K562 (cell line): ENCODE measurements around the gene TUBGCP5. TPM values are rescaled to one million over a fixed set of nuclear protein-coding genes. Genes with fewer than 3 reads are reported as not detected.

Experiments used
- COPS2 ChIP-seq: fragments of 450-650 bp; conservative IDR thresholded peaks from 2 replicates; pipeline ENCODE4 v1.6.1; 2016; ENCODE audit warnings: mild to moderate bottlenecking, moderate library complexity
- polyA plus RNA-seq, 8 experiments: library from polyadenylated mRNA; depleted of rRNA in 4 of 8; stranded (reverse) in 5 of 8; unstranded in 3 of 8; fragments of >200 nt; fragmentation: Nextera tagmentation in 2 of 8; fragmentation: Illumina TruSeq in 1 of 8; extraction: Ambion mirVana in 2 of 8; extraction: Trizol in 1 of 8; gene quantifications; 2 replicates each; pipeline versions ENCODE4 v1.2.1 to v1.2.3, GENCODE V29; 2011 to 2014; ENCODE audit warnings: inconsistent platforms in 1 of 8, missing spikeins in 1 of 8
- total RNA-seq, 7 experiments: library from RNA; depleted of rRNA in 6 of 7; stranded (reverse); fragments of >200 nt in 6 of 7; fragmentation: Illumina TruSeq in 2 of 7; extraction: Trizol in 2 of 7; gene quantifications; 2 replicates each; pipeline versions ENCODE4 v1.2.1 to v1.2.3, GENCODE V29; 2011 to 2021; ENCODE audit warnings: low replicate concordance in 1 of 7
- TF ChIP-seq, protein P1 (sequence below): fragments of 450-650 bp; IDR thresholded peaks from 2 replicates; pipeline ENCODE4 v1.6.1; 2016; ENCODE audit warnings: mild to moderate bottlenecking, moderate library complexity
- TF ChIP-seq, protein P2 (sequence below): IDR thresholded peaks from 2 replicates; pipeline ENCODE4 v1.6.1; 2016; ENCODE audit warnings: missing genetic modification characterization, missing compliant biosample characterization
- TF ChIP-seq, protein P3 (sequence below), 2 experiments: fragments of 250-450 bp in 1 of 2; fragments of 450-650 bp in 1 of 2; sonication (Bioruptor Pico) in 1 of 2; IDR thresholded peaks; 2 replicates each; pipeline versions ENCODE4 v1.6.1 to v1.8.0; 2016 to 2021; ENCODE audit warnings: mild to moderate bottlenecking in 2 of 2, moderate library complexity in 2 of 2, missing compliant biosample characterization in 1 of 2, missing genetic modification characterization in 1 of 2

Gene TUBGCP5
- total and polyA plus RNA-seq, 9 of the 15 experiments (the other 6 are each of a cell fraction or from before 2014, with no cell fraction given): 5.8 to 33.9 (median 23.2) TPM

DNA sequence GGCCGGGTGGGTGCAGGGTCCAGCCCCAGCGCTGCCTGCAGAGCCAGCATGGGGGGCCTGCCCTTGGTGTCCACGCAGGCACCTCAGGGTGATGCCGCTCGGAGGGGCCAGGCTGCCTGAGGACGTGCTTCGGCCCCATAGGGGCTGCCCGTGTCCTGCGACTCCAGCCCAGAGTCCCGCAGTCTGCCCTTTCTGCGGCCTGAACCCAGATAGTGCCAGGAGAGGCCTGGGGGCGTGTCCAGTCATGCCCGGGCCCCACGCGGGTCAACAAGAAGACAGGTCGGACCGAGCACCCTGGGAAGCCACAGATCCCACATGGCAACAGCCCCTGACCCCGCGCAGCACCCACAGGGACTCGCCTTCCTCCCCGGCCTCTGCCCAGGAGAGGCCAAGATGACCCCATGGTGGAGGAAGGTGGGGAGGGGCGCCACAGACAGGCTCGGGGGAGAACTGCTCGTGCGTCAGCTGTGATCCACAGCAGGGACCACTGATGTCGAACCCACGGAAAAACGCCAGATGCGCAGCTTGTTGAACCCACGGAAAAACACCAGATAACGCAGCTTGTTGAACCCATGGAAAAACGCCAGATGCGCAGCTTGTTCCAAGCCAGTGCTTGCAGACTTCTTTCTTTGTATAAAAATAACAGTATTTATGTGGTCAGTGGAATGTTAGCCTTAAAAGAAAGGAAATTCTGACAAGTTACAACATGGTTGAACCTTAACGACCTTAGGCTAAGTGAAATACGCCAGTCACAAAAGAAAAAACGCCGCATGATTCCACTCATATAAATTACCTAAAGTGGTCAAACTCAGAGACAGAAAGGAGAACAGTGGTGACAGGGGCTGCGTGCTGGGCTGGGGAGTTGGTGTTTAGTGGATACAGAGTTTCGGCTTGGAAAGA, 87.7 kb downstream of the TUBGCP5 start (continued):
- TF ChIP-seq, protein P1, sequence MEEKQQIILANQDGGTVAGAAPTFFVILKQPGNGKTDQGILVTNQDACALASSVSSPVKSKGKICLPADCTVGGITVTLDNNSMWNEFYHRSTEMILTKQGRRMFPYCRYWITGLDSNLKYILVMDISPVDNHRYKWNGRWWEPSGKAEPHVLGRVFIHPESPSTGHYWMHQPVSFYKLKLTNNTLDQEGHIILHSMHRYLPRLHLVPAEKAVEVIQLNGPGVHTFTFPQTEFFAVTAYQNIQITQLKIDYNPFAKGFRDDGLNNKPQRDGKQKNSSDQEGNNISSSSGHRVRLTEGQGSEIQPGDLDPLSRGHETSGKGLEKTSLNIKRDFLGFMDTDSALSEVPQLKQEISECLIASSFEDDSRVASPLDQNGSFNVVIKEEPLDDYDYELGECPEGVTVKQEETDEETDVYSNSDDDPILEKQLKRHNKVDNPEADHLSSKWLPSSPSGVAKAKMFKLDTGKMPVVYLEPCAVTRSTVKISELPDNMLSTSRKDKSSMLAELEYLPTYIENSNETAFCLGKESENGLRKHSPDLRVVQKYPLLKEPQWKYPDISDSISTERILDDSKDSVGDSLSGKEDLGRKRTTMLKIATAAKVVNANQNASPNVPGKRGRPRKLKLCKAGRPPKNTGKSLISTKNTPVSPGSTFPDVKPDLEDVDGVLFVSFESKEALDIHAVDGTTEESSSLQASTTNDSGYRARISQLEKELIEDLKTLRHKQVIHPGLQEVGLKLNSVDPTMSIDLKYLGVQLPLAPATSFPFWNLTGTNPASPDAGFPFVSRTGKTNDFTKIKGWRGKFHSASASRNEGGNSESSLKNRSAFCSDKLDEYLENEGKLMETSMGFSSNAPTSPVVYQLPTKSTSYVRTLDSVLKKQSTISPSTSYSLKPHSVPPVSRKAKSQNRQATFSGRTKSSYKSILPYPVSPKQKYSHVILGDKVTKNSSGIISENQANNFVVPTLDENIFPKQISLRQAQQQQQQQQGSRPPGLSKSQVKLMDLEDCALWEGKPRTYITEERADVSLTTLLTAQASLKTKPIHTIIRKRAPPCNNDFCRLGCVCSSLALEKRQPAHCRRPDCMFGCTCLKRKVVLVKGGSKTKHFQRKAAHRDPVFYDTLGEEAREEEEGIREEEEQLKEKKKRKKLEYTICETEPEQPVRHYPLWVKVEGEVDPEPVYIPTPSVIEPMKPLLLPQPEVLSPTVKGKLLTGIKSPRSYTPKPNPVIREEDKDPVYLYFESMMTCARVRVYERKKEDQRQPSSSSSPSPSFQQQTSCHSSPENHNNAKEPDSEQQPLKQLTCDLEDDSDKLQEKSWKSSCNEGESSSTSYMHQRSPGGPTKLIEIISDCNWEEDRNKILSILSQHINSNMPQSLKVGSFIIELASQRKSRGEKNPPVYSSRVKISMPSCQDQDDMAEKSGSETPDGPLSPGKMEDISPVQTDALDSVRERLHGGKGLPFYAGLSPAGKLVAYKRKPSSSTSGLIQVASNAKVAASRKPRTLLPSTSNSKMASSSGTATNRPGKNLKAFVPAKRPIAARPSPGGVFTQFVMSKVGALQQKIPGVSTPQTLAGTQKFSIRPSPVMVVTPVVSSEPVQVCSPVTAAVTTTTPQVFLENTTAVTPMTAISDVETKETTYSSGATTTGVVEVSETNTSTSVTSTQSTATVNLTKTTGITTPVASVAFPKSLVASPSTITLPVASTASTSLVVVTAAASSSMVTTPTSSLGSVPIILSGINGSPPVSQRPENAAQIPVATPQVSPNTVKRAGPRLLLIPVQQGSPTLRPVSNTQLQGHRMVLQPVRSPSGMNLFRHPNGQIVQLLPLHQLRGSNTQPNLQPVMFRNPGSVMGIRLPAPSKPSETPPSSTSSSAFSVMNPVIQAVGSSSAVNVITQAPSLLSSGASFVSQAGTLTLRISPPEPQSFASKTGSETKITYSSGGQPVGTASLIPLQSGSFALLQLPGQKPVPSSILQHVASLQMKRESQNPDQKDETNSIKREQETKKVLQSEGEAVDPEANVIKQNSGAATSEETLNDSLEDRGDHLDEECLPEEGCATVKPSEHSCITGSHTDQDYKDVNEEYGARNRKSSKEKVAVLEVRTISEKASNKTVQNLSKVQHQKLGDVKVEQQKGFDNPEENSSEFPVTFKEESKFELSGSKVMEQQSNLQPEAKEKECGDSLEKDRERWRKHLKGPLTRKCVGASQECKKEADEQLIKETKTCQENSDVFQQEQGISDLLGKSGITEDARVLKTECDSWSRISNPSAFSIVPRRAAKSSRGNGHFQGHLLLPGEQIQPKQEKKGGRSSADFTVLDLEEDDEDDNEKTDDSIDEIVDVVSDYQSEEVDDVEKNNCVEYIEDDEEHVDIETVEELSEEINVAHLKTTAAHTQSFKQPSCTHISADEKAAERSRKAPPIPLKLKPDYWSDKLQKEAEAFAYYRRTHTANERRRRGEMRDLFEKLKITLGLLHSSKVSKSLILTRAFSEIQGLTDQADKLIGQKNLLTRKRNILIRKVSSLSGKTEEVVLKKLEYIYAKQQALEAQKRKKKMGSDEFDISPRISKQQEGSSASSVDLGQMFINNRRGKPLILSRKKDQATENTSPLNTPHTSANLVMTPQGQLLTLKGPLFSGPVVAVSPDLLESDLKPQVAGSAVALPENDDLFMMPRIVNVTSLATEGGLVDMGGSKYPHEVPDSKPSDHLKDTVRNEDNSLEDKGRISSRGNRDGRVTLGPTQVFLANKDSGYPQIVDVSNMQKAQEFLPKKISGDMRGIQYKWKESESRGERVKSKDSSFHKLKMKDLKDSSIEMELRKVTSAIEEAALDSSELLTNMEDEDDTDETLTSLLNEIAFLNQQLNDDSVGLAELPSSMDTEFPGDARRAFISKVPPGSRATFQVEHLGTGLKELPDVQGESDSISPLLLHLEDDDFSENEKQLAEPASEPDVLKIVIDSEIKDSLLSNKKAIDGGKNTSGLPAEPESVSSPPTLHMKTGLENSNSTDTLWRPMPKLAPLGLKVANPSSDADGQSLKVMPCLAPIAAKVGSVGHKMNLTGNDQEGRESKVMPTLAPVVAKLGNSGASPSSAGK: no peak
- no peak for TF ChIP-seq COPS2
- TF ChIP-seq, protein P2, sequence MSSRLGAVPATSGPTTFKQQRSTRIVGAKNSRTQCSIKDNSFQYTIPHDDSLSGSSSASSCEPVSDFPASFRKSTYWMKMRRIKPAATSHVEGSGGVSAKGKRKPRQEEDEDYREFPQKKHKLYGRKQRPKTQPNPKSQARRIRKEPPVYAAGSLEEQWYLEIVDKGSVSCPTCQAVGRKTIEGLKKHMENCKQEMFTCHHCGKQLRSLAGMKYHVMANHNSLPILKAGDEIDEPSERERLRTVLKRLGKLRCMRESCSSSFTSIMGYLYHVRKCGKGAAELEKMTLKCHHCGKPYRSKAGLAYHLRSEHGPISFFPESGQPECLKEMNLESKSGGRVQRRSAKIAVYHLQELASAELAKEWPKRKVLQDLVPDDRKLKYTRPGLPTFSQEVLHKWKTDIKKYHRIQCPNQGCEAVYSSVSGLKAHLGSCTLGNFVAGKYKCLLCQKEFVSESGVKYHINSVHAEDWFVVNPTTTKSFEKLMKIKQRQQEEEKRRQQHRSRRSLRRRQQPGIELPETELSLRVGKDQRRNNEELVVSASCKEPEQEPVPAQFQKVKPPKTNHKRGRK (tag): no peak
- TF ChIP-seq, protein P3, sequence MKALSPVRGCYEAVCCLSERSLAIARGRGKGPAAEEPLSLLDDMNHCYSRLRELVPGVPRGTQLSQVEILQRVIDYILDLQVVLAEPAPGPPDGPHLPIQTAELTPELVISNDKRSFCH (CRISPR knock-in tag; IDR thresholded peaks at IDR 0.05): no peak
- TF ChIP-seq, protein P3 (tag; IDR thresholded peaks at IDR 0.05): no peak
